Endothelial cell of umbilical vein (primary cell): Measurements from ENCODE around the gene GNA12. TPM values are rescaled to one million over a fixed set of nuclear protein-coding genes. Genes with fewer than 3 reads are reported as not detected.

Source experiments
- BruUV-seq: library from RNA; stranded (reverse); fragments of 400-500 nt; replicated peaks from 2 replicates; lab custom pipeline; 2021; lab: Mats Ljungman, UMichigan
- CTCF ChIA-PET: fragments of 300-600, 350-600 bp; sonication (Branson Sonifier 250); formaldehyde crosslinking; loops from one replicate; lab custom pipeline; 2021; ENCODE audit warnings: antibody characterized with exemption, inconsistent platforms; lab: Charles Lee
- POLR2A ChIA-PET: fragments of 300-600, 350-600 bp; sonication (Branson Sonifier 250); formaldehyde crosslinking; loops from one replicate; lab custom pipeline; 2021; ENCODE audit warnings: antibody characterized with exemption, inconsistent platforms; lab: Charles Lee
- DNase-seq: peaks from one replicate; pipeline ENCODE4 v3.0.0-alpha.2; 2011; ENCODE audit warnings: low read depth, low spot score
- FAIRE-seq: peaks from 2 replicates; lab custom pipeline; 2011; peaks lifted over from hg19 to GRCh38; lab: Jason Lieb, UNC
- H2AFZ ChIP-seq: 2 replicates; pipeline ENCODE4 v1.6.0; 2012; ENCODE audit warnings: low read depth, low read length, control low read depth, inconsistent platforms
- H3K27ac ChIP-seq: 2 replicates; pipeline ENCODE4 v1.5.1; 2011; ENCODE audit warnings: low read depth, mild to moderate bottlenecking, control low read depth, low read length, moderate library complexity; ENCODE audit not compliant: insufficient read depth
- H3K27me3 ChIP-seq, 2 experiments: 2 replicates each; pipeline versions ENCODE4 v1.6.0 to v1.6.1; 2011; ENCODE audit warnings: low read length in 2 of 2, mixed read lengths in 1 of 2; ENCODE audit not compliant: control insufficient read depth in 2 of 2, insufficient read depth in 2 of 2
- H3K36me3 ChIP-seq, 2 experiments: 2 replicates in 1 of 2; 3 replicates in 1 of 2; pipeline ENCODE4 v1.5.1; 2011; ENCODE audit warnings: low read length in 2 of 2, mild to moderate bottlenecking in 1 of 2, moderate library complexity in 1 of 2; ENCODE audit not compliant: control insufficient read depth in 2 of 2, insufficient read depth in 2 of 2; ENCODE audit errors: extremely low read depth in 1 of 2
- H3K4me1 ChIP-seq: 3 replicates; pipeline ENCODE4 v1.5.1; 2011; ENCODE audit warnings: mild to moderate bottlenecking, low read length; ENCODE audit not compliant: control insufficient read depth, insufficient read depth; ENCODE audit errors: extremely low read depth
- H3K4me2 ChIP-seq: 2 replicates; pipeline ENCODE4 v1.6.1; 2011; ENCODE audit warnings: low read length, control low read depth, mixed read lengths; ENCODE audit not compliant: insufficient read depth
- H3K4me3 ChIP-seq, 3 experiments: fragments of 200-600 bp in 1 of 3; sonication (generic), shearing (Covaris generic) in 1 of 3; replicated peaks in 1 of 3; 2 replicates each; pipeline ENCODE4 v1.5.1; 2011 to 2016; ENCODE audit warnings: control low read depth in 3 of 3, low read length in 3 of 3, mild to moderate bottlenecking in 2 of 3, inconsistent platforms in 1 of 3, low read depth in 1 of 3, moderate library complexity in 1 of 3; ENCODE audit not compliant: insufficient read depth in 1 of 3
- H3K79me2 ChIP-seq: 2 replicates; pipeline ENCODE4 v1.6.0; 2012; ENCODE audit warnings: low read length, inconsistent platforms; ENCODE audit not compliant: control insufficient read depth, insufficient read depth
- H3K9ac ChIP-seq: replicated peaks from 2 replicates; pipeline ENCODE3; 2011; ENCODE audit warnings: low read length, control low read depth; ENCODE audit not compliant: insufficient read depth; ENCODE audit errors: extremely low read depth
- H3K9me1 ChIP-seq: replicated peaks from 3 replicates; pipeline ENCODE4 v1.6.0; 2011; ENCODE audit warnings: mild to moderate bottlenecking, low read length; ENCODE audit not compliant: control insufficient read depth, insufficient read depth; ENCODE audit errors: extremely low read depth
- H3K9me3 ChIP-seq: replicated peaks from 2 replicates; pipeline ENCODE4 v1.5.1; 2012; ENCODE audit warnings: low read length, inconsistent platforms; ENCODE audit not compliant: control insufficient read depth, insufficient read depth
- H4K20me1 ChIP-seq: replicated peaks from 2 replicates; pipeline ENCODE3; 2011; ENCODE audit warnings: mild to moderate bottlenecking, low read length; ENCODE audit not compliant: control insufficient read depth, insufficient read depth; ENCODE audit errors: extremely low read depth
- EZH2 ChIP-seq: IDR thresholded peaks from 2 replicates; pipeline ENCODE4 v1.6.1; 2012; ENCODE audit warnings: borderline replicate concordance, low read depth, mild to moderate bottlenecking, moderate library complexity, low read length, inconsistent platforms; ENCODE audit not compliant: severe bottlenecking
- FOS ChIP-seq: IDR thresholded peaks from 2 replicates; pipeline ENCODE4 v1.6.1; 2011; ENCODE audit warnings: mild to moderate bottlenecking, low read length, moderate library complexity, borderline replicate concordance; ENCODE audit not compliant: insufficient read depth
- GATA2 ChIP-seq: IDR thresholded peaks from 2 replicates; pipeline ENCODE4 v1.7.0; 2011; ENCODE audit warnings: low read depth, mild to moderate bottlenecking, moderate library complexity, mixed read lengths, low read length; ENCODE audit not compliant: insufficient read length, insufficient read depth
- JUN ChIP-seq: IDR thresholded peaks from 2 replicates; pipeline ENCODE4 v1.6.1; 2011; ENCODE audit warnings: borderline replicate concordance, low read depth; ENCODE audit not compliant: insufficient read length, insufficient read depth
- MYC ChIP-seq: IDR thresholded peaks from one replicate; pipeline ENCODE4 v1.6.1; 2011; ENCODE audit warnings: mild to moderate bottlenecking, low read depth, low read length
- POLR2A ChIP-seq: IDR thresholded peaks from 2 replicates; pipeline ENCODE4 v1.6.1; 2012; ENCODE audit warnings: low read depth, mild to moderate bottlenecking, control low read depth, low read length
- POLR2AphosphoS5 ChIP-seq: IDR thresholded peaks from 2 replicates; pipeline ENCODE4 v1.6.1; 2012; ENCODE audit warnings: low read depth, mild to moderate bottlenecking, control low read depth, low read length, moderate library complexity; ENCODE audit not compliant: insufficient read depth
- dilution Hi-C: fragments of 300-500 bp; cut with MboI; formaldehyde crosslinking; loops from one replicate; pipeline ENCODE4 v1.15.0; 2019; ENCODE audit warnings: low sequenced_read_pairs; ENCODE audit not compliant: extremely low pct_ligation_motif_present
- intact Hi-C: fragments of 100-400 bp; cut with micrococcal nuclease; formaldehyde crosslinking; loops from one replicate; pipeline ENCODE4 v1.10.0; 2022
- polyA plus RNA-seq, 4 experiments: library from polyadenylated mRNA; depleted of rRNA in 3 of 4; stranded (reverse) in 3 of 4; unstranded in 1 of 4; fragments of >200 nt; gene quantifications; 2 replicates each; pipeline versions ENCODE4 v1.2.1 to v1.2.3, GENCODE V29; 2011 to 2012; ENCODE audit warnings: missing spikeins in 1 of 4
- total RNA-seq: library from RNA; stranded (reverse); gene quantifications from 2 replicates; pipeline ENCODE4 v1.2.3, GENCODE V29; 2021
- TF ChIP-seq, protein P1 (sequence below), 2 donors: IDR thresholded peaks; 1 replicate in 1 of 2; 2 replicates in 1 of 2; pipeline ENCODE4 v1.5.1; 2011; ENCODE audit warnings: low read length in 2 of 2, mild to moderate bottlenecking in 2 of 2, moderate library complexity in 2 of 2, control low read depth in 1 of 2, inconsistent platforms in 1 of 2, low read depth in 1 of 2; ENCODE audit not compliant: insufficient read depth in 1 of 2; ENCODE audit errors: extremely low read depth in 1 of 2
- TF ChIP-seq, protein P2 (sequence below): IDR thresholded peaks from 2 replicates; pipeline ENCODE4 v1.6.1; 2011; ENCODE audit not compliant: insufficient read depth, insufficient read length

The GNA12 gene
- total and polyA plus RNA-seq, 2 donors (not counting 3 experiments of a cell fraction or from before 2014, with no cell fraction given) = 63.0 to 75.1 TPM

DNA sequence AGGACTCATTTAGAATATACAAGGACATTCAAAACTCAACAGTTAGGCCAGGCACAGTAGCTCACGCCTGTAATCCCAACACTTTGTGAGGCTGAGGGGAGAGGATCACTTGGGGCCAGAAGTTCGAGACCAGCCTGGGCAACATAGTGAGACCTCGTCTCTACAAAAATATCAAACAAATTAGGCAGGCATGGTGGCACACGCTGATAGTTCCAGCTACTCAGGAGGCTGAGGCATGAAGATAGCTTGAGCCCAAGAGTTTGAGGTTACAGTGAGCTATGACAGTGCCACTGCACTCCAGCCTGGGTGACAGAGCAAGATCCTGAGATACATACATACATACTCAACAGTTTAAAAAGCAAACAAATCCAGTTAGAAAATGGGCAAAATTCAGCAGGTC, 44.9 kb downstream of the GNA12 start:
- Histone ChIP-seq H3K4me3 (no peak overlapping the region), H4K20me1 (peaks cover 10% of the 10 kb centered on the region), H3K27ac (no peak overlapping the region), H3K9me1 (no peaks in the 10 kb centered on the region), H3K36me3 (peaks cover 0 to 3% of the 10 kb centered on the region in 2 experiments), H3K9ac (no peak overlapping the region), H3K9me3 (no peaks in the 10 kb centered on the region), H3K4me1 (peaks cover 34% of the 10 kb centered on the region), H2AFZ (no peak overlapping the region), H3K27me3 (no peaks in the 10 kb centered on the region), H3K4me2 (no peak overlapping the region), H3K79me2 (peaks cover 56% of the 10 kb centered on the region)
- no TSS peak for BruUV-seq
- dilution Hi-C loops = no loop called here
- no peak for DNase-seq
- TF ChIP-seq, protein P1, sequence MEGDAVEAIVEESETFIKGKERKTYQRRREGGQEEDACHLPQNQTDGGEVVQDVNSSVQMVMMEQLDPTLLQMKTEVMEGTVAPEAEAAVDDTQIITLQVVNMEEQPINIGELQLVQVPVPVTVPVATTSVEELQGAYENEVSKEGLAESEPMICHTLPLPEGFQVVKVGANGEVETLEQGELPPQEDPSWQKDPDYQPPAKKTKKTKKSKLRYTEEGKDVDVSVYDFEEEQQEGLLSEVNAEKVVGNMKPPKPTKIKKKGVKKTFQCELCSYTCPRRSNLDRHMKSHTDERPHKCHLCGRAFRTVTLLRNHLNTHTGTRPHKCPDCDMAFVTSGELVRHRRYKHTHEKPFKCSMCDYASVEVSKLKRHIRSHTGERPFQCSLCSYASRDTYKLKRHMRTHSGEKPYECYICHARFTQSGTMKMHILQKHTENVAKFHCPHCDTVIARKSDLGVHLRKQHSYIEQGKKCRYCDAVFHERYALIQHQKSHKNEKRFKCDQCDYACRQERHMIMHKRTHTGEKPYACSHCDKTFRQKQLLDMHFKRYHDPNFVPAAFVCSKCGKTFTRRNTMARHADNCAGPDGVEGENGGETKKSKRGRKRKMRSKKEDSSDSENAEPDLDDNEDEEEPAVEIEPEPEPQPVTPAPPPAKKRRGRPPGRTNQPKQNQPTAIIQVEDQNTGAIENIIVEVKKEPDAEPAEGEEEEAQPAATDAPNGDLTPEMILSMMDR (IDR thresholded peaks at IDR 0.05; ENCODE audit: extremely low read depth in 1 of 2, insufficient read depth in 1 of 2, low read depth in 1 of 2, low read length in 2 of 2) = no peak
- TF ChIP-seq JUN = no peak
- TF ChIP-seq FOS = no peak
- no peak for TF ChIP-seq POLR2A
- TF ChIP-seq, protein P2, sequence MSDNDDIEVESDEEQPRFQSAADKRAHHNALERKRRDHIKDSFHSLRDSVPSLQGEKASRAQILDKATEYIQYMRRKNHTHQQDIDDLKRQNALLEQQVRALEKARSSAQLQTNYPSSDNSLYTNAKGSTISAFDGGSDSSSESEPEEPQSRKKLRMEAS = no peak
- ChIA-PET POLR2A (no interaction called here), CTCF (interaction anchor here (1.4 kb wide), 1 partner anchor 42 kb away, joined by 3 read pairs; no protein-coding TSS in a partner anchor)
- no peak for FAIRE-seq
- intact Hi-C loops = no loop called here

DNA sequence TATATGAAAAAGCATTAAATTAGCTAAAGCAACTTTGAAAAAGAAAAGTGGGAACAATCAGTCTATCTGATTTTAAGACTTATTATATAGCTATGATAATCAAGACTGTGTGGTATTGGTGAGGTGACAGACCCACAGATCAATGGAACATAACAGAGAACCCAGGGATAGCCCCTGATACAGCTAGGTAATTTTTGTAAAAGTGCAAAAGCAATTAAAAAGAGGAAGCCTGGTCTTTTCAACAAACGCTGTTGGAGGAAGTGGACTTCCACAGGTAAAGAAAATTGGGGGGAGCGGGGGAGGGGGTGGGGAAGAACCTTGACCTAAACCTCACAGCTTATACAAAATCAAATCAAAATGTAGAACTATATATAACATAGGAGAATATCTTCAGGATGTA, 45.4 kb downstream of the GNA12 start:
- CTCF ChIA-PET = interaction anchor here (1.4 kb wide), 2 partner anchors 14 to 41 kb away, joined by 3 read pairs; no protein-coding TSS in a partner anchor
- TF ChIP-seq, protein P1 (IDR thresholded peaks at IDR 0.05; ENCODE audit: extremely low read depth in 1 of 2, insufficient read depth in 1 of 2, low read depth in 1 of 2, low read length in 2 of 2) = no peak
- TF ChIP-seq GATA2 = no peak
- TF ChIP-seq POLR2AphosphoS5 = no peak
- TF ChIP-seq EZH2 = no peak
- no peak for TF ChIP-seq FOS
- TF ChIP-seq MYC = no peak
- no peak for TF ChIP-seq POLR2A
- no peak for TF ChIP-seq JUN
- TF ChIP-seq, protein P2 = no peak

More for the DNA sequence above, 45.4 kb downstream of the GNA12 start:
- Histone ChIP-seq H3K36me3 (peaks cover 0 to 7% of the 10 kb centered on the region in 2 experiments), H3K9ac (no peak overlapping the region), H3K9me3 (no peaks in the 10 kb centered on the region), H3K4me3 (no peak overlapping the region), H3K27me3 (no peaks in the 10 kb centered on the region), H3K9me1 (no peaks in the 10 kb centered on the region), H3K4me1 (peaks cover 34% of the 10 kb centered on the region), H2AFZ (no peak overlapping the region), H3K79me2 (peaks cover 51% of the 10 kb centered on the region), H3K4me2 (no peak overlapping the region), H3K27ac (no peak overlapping the region), H4K20me1 (peaks cover 8% of the 10 kb centered on the region)
- no peak for DNase-seq
- no TSS peak for BruUV-seq
- POLR2A ChIA-PET = no interaction called here
- dilution Hi-C loops (no loop called here), intact Hi-C loops (no loop called here)
- FAIRE-seq = no peak
